ENCODE measurements around the gene RFX1.
"Not testable (repeated sequence)": the region's sequence is repeated elsewhere in the genome, so short reads cannot be mapped to it uniquely, and the experiment has no call there.

RFX1 gene

DNA sequence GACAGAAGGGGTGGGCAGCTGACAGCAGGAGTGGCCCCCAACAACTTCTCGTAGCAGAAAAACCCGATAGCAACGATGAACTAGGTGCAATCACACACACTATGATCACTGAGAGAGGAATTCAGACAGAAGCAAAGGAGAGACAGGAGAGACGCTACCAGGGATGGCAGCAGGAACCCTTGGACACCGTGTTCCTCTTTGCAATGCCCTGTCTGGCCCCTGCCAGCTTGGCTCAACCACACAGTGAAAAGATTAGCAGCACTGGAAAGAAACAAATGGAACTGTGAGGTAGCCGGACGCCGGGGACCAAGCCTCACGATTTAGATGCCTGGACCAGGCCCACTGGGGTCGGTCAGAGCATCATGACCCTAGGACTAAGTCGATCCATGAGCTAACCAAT lies 30.2 kb downstream of the RFX1 start:
- TF ChIP-seq, protein P1, sequence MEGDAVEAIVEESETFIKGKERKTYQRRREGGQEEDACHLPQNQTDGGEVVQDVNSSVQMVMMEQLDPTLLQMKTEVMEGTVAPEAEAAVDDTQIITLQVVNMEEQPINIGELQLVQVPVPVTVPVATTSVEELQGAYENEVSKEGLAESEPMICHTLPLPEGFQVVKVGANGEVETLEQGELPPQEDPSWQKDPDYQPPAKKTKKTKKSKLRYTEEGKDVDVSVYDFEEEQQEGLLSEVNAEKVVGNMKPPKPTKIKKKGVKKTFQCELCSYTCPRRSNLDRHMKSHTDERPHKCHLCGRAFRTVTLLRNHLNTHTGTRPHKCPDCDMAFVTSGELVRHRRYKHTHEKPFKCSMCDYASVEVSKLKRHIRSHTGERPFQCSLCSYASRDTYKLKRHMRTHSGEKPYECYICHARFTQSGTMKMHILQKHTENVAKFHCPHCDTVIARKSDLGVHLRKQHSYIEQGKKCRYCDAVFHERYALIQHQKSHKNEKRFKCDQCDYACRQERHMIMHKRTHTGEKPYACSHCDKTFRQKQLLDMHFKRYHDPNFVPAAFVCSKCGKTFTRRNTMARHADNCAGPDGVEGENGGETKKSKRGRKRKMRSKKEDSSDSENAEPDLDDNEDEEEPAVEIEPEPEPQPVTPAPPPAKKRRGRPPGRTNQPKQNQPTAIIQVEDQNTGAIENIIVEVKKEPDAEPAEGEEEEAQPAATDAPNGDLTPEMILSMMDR (IDR thresholded peaks at IDR 0.05; ENCODE audit: unreplicated experiment in 3 of 3) = no peak
- H3K4me3 Mint-ChIP-seq = peak overlapping the region in 1 of 3 experiments; percentile 19
- H3K4me1 Mint-ChIP-seq = no peaks in the 10 kb centered on the region
- H3K9me3 Mint-ChIP-seq = no peaks in the 10 kb centered on the region
- no peaks in the 10 kb centered on the region for H3K27me3 Mint-ChIP-seq (ENCODE audit: low read depth)
- peaks cover 32% of the 10 kb centered on the region for H3K36me3 Mint-ChIP-seq (ENCODE audit: low read depth)
- peak overlapping the region; percentile 39 to 88 (median 54) for H3K27ac Mint-ChIP-seq

DNA sequence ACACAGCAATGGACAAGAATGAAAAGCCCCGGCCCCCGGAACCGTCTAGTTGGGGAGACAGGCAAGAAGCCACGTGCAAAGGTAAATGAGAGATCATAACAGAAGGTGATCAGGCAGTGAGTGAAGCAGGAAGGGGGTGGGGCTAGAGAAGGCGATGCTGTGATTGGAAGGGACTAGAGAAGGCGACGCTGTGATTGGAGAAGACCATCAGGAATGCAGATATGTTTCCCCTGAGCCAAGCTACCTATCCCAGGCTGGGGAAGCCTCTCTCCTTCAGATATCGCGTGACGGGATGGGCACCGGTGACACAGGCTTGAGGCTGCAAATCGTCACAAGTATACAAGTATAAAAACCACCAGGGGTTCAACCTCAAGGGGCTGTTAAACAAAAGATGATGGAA lies 32.0 kb downstream of the RFX1 start:
- Mint-ChIP-seq H3K9me3 (no peaks in the 10 kb centered on the region), H3K4me3 (no peak overlapping the region), H3K27ac (peak overlapping the region in 2 of 3 experiments; percentile 8 to 62), H3K27me3 (ENCODE audit: low read depth) (no peaks in the 10 kb centered on the region), H3K36me3 (ENCODE audit: low read depth) (peaks cover 42% of the 10 kb centered on the region), H3K4me1 (no peaks in the 10 kb centered on the region)
- TF ChIP-seq, protein P1 (IDR thresholded peaks at IDR 0.05; ENCODE audit: unreplicated experiment in 3 of 3) = no peak

DNA sequence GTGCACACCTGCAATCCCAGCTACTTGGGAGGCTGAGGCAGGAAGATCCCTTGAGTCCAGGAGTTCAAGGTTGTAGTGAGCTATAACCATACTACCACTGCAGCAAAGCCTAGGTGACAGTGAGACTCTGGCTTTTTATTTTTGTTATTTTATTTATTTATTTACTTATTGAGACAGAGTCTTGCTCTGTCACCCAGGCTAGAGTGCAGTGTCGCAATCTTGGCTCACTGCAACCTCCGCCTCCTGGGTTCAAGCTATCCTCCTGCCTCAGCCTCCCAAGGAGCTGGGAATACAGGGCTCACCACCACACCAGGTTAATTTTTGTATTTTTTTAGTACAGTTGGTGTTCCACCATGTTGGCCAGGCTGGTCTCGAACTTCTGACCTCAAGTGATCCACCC lies 32.6 kb downstream of the RFX1 start:
- not testable (repeated sequence) for H3K27me3 Mint-ChIP-seq (ENCODE audit: low read depth); H3K4me1 Mint-ChIP-seq; H3K27ac Mint-ChIP-seq; H3K9me3 Mint-ChIP-seq; H3K4me3 Mint-ChIP-seq
- H3K36me3 Mint-ChIP-seq (ENCODE audit: low read depth) = peaks cover 46% of the 10 kb centered on the region

DNA sequence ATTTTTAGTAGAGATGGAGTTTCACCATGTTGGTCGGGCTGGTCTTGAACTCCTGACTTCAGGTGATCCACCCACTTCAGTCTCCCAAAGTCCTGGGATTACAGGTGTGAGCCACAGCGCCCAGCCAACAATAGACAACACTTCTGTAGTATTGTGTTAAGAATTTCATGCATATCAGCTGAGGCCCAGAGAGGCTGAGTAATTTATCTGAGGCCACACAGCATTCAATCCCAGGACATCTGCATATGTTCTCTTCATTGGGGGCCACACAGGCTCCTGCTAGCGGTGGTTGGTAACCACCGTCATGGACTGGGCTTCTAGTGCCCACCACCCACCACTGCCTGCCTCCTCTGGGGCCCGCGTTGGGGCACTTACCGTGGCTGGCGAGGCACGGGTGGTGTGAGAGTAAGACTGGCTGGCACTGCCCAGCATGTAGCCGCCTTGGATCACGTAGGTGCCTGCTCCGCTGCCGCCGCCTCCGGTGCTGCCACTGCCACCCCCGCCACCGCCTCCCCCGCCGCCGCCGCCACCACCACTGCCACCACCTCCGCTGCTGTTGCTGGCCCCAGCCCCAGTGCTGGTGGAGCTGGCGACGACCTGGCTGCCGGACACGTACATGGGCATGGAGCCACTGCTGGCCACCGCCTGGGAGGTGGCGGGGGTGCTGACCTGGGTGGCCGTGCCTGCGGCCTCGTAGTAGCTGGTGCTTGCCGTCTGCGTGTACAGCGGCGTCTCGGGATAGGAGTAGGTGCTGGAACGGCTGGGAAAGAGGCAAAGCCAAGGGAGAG lies 33.6 kb downstream of the RFX1 start:
- no peaks in the 10 kb centered on the region for H3K4me1 Mint-ChIP-seq
- no peaks in the 10 kb centered on the region for H3K27me3 Mint-ChIP-seq (ENCODE audit: low read depth)
- peaks cover 46% of the 10 kb centered on the region for H3K36me3 Mint-ChIP-seq (ENCODE audit: low read depth)
- H3K27ac Mint-ChIP-seq = no peak overlapping the region
- TF ChIP-seq, protein P1 (IDR thresholded peaks at IDR 0.05; ENCODE audit: unreplicated experiment in 3 of 3) = no peak
- no peak overlapping the region for H3K4me3 Mint-ChIP-seq
- no peaks in the 10 kb centered on the region for H3K9me3 Mint-ChIP-seq

DNA sequence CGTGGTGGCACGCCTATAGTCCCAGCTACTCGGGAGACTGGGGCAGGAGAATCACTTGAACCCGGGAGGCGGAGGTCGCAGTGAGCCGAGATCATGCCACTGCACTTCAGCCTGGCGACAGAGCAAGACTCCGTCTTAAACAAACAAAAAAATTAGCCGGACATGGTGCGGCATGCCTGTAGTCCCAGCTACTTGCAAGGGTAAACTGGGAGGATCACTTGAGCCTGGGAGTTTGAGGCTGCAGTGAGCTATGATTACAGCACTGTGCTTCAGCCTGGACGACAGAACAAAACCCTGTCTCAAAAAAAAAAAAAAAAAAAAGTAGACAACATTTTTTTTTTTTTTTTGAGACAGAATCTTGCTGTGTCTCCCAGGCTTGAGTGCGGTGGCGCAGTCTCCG lies 34.3 kb downstream of the RFX1 start:
- H3K27ac Mint-ChIP-seq; H3K4me3 Mint-ChIP-seq; H3K27me3 Mint-ChIP-seq (ENCODE audit: low read depth); H3K9me3 Mint-ChIP-seq; H3K4me1 Mint-ChIP-seq: not testable (repeated sequence)
- H3K36me3 Mint-ChIP-seq (ENCODE audit: low read depth) = peaks cover 46% of the 10 kb centered on the region

DNA sequence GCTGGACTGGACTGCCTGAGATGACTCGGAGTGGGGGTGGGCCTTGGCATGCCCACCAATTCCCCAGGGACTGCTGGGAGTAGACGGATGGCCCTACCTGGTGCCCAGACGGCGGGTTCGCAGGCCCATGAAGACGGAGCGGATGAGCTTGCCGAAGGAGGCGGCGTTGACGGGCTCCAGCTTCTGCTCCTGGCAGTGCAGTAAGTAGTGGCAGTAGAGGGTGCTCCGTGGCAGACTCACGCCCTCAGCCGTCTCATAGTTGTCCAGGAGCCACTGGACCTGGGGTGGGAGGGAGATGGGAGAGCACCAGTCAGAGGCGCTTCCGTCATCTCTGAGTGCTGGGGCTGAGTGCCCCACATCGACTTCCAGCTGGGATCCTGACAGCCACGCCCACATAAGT lies 36.2 kb downstream of the RFX1 start:
- Mint-ChIP-seq H3K4me3 (no peak overlapping the region), H3K9me3 (no peaks in the 10 kb centered on the region), H3K36me3 (ENCODE audit: low read depth) (peaks cover 32% of the 10 kb centered on the region), H3K27ac (no peak overlapping the region), H3K27me3 (ENCODE audit: low read depth) (no peaks in the 10 kb centered on the region), H3K4me1 (no peaks in the 10 kb centered on the region)
- TF ChIP-seq, protein P1 (IDR thresholded peaks at IDR 0.05; ENCODE audit: unreplicated experiment in 3 of 3) = no peak

DNA sequence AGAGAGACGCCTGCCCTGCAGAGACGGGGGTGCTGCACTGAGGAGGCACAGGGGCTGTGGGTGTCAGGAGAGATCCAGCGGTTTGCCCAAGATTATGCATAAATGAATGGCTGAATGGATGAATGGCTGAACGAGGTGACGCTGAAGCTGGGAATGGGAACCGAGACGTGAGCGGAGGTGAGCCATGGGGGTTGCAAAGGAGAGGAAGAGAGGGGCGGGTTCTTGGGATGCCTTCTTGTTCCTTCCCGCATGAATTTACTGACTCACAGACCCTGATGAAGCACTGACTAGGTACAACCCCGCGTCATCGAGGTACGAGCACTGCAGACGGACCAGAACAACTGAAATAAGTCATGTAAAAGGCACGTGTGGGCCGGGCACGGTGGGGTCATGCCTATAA lies 37.1 kb downstream of the RFX1 start:
- H3K27ac Mint-ChIP-seq = no peak overlapping the region
- H3K4me3 Mint-ChIP-seq = no peak overlapping the region
- H3K9me3 Mint-ChIP-seq = no peaks in the 10 kb centered on the region
- TF ChIP-seq, protein P1 (IDR thresholded peaks at IDR 0.05; ENCODE audit: unreplicated experiment in 3 of 3) = no peak
- H3K4me1 Mint-ChIP-seq = no peaks in the 10 kb centered on the region
- peaks cover 34% of the 10 kb centered on the region for H3K36me3 Mint-ChIP-seq (ENCODE audit: low read depth)
- H3K27me3 Mint-ChIP-seq (ENCODE audit: low read depth) = no peaks in the 10 kb centered on the region
